ENCODE data around the gene TAPT1. TPM values are rescaled to one million over a fixed set of nuclear protein-coding genes. Genes with fewer than 3 reads are reported as not detected.

Gene TAPT1
- total and polyA plus RNA-seq, 2 experiments from 2014 or later = 3.6 to 9.9 TPM

DNA sequence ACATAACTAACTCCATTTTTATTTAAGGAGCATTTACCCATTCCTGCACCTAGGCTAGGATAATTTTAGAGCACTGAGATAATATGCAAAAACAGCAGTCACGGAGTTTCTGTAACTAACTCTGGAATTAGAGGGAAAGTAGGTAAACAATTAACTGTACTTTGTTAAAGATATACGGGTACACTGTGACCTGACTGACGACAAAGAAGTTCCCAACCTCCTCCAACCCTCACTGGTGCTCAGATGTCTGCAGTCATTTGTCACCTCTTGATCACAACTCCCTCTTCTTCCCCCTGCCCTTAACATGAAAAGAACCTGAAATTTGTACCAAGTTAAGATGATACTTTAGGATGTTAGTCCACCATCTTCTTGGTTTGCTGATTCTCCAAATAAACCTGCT, 42.0 kb upstream of the TAPT1 start (continued):
- TF ChIP-seq, protein P1, sequence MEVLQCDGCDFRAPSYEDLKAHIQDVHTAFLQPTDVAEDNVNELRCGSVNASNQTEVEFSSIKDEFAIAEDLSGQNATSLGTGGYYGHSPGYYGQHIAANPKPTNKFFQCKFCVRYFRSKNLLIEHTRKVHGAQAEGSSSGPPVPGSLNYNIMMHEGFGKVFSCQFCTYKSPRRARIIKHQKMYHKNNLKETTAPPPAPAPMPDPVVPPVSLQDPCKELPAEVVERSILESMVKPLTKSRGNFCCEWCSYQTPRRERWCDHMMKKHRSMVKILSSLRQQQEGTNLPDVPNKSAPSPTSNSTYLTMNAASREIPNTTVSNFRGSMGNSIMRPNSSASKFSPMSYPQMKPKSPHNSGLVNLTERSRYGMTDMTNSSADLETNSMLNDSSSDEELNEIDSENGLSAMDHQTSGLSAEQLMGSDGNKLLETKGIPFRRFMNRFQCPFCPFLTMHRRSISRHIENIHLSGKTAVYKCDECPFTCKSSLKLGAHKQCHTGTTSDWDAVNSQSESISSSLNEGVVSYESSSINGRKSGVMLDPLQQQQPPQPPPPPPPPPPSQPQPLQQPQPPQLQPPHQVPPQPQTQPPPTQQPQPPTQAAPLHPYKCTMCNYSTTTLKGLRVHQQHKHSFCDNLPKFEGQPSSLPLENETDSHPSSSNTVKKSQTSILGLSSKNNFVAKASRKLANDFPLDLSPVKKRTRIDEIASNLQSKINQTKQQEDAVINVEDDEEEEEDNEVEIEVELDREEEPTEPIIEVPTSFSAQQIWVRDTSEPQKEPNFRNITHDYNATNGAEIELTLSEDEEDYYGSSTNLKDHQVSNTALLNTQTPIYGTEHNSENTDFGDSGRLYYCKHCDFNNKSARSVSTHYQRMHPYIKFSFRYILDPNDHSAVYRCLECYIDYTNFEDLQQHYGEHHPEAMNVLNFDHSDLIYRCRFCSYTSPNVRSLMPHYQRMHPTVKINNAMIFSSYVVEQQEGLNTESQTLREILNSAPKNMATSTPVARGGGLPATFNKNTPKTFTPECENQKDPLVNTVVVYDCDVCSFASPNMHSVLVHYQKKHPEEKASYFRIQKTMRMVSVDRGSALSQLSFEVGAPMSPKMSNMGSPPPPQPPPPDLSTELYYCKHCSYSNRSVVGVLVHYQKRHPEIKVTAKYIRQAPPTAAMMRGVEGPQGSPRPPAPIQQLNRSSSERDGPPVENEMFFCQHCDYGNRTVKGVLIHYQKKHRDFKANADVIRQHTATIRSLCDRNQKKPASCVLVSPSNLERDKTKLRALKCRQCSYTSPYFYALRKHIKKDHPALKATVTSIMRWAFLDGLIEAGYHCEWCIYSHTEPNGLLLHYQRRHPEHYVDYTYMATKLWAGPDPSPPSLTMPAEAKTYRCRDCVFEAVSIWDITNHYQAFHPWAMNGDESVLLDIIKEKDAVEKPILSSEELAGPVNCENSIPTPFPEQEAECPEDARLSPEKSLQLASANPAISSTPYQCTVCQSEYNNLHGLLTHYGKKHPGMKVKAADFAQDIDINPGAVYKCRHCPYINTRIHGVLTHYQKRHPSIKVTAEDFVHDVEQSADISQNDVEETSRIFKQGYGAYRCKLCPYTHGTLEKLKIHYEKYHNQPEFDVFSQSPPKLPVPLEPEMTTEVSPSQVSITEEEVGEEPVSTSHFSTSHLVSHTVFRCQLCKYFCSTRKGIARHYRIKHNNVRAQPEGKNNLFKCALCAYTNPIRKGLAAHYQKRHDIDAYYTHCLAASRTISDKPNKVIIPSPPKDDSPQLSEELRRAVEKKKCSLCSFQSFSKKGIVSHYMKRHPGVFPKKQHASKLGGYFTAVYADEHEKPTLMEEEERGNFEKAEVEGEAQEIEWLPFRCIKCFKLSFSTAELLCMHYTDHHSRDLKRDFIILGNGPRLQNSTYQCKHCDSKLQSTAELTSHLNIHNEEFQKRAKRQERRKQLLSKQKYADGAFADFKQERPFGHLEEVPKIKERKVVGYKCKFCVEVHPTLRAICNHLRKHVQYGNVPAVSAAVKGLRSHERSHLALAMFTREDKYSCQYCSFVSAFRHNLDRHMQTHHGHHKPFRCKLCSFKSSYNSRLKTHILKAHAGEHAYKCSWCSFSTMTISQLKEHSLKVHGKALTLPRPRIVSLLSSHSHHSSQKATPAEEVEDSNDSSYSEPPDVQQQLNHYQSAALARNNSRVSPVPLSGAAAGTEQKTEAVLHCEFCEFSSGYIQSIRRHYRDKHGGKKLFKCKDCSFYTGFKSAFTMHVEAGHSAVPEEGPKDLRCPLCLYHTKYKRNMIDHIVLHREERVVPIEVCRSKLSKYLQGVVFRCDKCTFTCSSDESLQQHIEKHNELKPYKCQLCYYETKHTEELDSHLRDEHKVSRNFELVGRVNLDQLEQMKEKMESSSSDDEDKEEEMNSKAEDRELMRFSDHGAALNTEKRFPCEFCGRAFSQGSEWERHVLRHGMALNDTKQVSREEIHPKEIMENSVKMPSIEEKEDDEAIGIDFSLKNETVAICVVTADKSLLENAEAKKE (CRISPR knock-in tag; IDR thresholded peaks at IDR 0.05) = no peak
- TF ChIP-seq CREB1 (CRISPR knock-in tag; IDR thresholded peaks at IDR 0.05; ENCODE audit: low read depth) (no peak), NANOG (IDR thresholded peaks at IDR 0.05; ENCODE audit: borderline replicate concordance) (no peak), JUNB (IDR thresholded peaks at IDR 0.05; ENCODE audit: unreplicated experiment) (no peak), ZNF114 (CRISPR knock-in tag; IDR thresholded peaks at IDR 0.05) (no peak)
- TF ChIP-seq, protein P2, sequence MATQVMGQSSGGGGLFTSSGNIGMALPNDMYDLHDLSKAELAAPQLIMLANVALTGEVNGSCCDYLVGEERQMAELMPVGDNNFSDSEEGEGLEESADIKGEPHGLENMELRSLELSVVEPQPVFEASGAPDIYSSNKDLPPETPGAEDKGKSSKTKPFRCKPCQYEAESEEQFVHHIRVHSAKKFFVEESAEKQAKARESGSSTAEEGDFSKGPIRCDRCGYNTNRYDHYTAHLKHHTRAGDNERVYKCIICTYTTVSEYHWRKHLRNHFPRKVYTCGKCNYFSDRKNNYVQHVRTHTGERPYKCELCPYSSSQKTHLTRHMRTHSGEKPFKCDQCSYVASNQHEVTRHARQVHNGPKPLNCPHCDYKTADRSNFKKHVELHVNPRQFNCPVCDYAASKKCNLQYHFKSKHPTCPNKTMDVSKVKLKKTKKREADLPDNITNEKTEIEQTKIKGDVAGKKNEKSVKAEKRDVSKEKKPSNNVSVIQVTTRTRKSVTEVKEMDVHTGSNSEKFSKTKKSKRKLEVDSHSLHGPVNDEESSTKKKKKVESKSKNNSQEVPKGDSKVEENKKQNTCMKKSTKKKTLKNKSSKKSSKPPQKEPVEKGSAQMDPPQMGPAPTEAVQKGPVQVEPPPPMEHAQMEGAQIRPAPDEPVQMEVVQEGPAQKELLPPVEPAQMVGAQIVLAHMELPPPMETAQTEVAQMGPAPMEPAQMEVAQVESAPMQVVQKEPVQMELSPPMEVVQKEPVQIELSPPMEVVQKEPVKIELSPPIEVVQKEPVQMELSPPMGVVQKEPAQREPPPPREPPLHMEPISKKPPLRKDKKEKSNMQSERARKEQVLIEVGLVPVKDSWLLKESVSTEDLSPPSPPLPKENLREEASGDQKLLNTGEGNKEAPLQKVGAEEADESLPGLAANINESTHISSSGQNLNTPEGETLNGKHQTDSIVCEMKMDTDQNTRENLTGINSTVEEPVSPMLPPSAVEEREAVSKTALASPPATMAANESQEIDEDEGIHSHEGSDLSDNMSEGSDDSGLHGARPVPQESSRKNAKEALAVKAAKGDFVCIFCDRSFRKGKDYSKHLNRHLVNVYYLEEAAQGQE (IDR thresholded peaks at IDR 0.05; ENCODE audit: unreplicated experiment) = no peak

- Histone ChIP-seq H3K4me1 (ENCODE audit: insufficient read depth) (no peaks in the 10 kb centered on the region), H3K27ac (ENCODE audit: low read depth) (no peak overlapping the region), H3F3A (replicated peaks; ENCODE audit: low read depth) (no peaks in the 10 kb centered on the region), H3K4me3 (no peak overlapping the region), H2AFZ (no peak overlapping the region), H4K20me1 (replicated peaks; ENCODE audit: insufficient read depth) (no peaks in the 10 kb centered on the region), H3K79me2 (replicated peaks; ENCODE audit: insufficient read depth) (no peaks in the 10 kb centered on the region), H3K4me2 (no peak overlapping the region), H3K36me3 (ENCODE audit: insufficient read depth) (no peaks in the 10 kb centered on the region), H3K27me3 (ENCODE audit: insufficient read depth) (no peaks in the 10 kb centered on the region), H3K9me2 (ENCODE audit: insufficient read depth) (no peaks in the 10 kb centered on the region)
- ATAC-seq (no peak), DNase-seq (ENCODE audit: low spot score) (no peak)
- H3K9me3 Mint-ChIP-seq = no peaks in the 10 kb centered on the region
- H3K36me3 Mint-ChIP-seq (ENCODE audit: low read depth) = no peaks in the 10 kb centered on the region
- H3K27ac Mint-ChIP-seq = no peak overlapping the region
- H3K4me1 Mint-ChIP-seq = no peaks in the 10 kb centered on the region; the same call in 1 of the 3 replicates
- peaks cover 1% of the 10 kb centered on the region for H3K27me3 Mint-ChIP-seq (ENCODE audit: insufficient read depth, low read depth, poor library complexity)
- no peak overlapping the region for H3K4me3 Mint-ChIP-seq
- no peak for TF ChIP-seq ZNF114 (CRISPR knock-in tag; IDR thresholded peaks at IDR 0.05)
- no peak for TF ChIP-seq POLR2AphosphoS5 (IDR thresholded peaks at IDR 0.05; ENCODE audit: low read depth)
- no peak for TF ChIP-seq ZNF331 (CRISPR knock-in tag; IDR thresholded peaks at IDR 0.05; ENCODE audit: low read depth)
- TF ChIP-seq EZH2 (IDR thresholded peaks at IDR 0.05; ENCODE audit: low read depth, unreplicated experiment) = no peak
- TF ChIP-seq, protein P2 (IDR thresholded peaks at IDR 0.05; ENCODE audit: unreplicated experiment) = no peak
Measured at GRCh38 chr4:16267639-16268038, 41.4 kb upstream of the TAPT1 start.

All from GM23338 (cell line).